Effector memory CD8-positive, alpha-beta T cell (primary cell): ENCODE data around the gene PROP1.
A peak's percentile ranks its signal among the peaks of the same experiment; 100 is the strongest.
"Not testable (repeated sequence)": the region's sequence is repeated elsewhere in the genome, so short reads cannot be mapped to it uniquely, and the experiment has no call there.

Experiments
- ATAC-seq: fragments of 150-1000 bp; cut with Tn5 transposase; replicated peaks from 2 replicates; pipeline ENCODE4 v1.10.0; 2021; ENCODE audit warnings: mild to moderate bottlenecking, moderate library complexity
- DNase-seq, 3 experiments: peaks; one replicate each; pipeline ENCODE4 v3.0.0; 2021
- H3K27ac Mint-ChIP-seq, 2 donors: one replicate each; pipeline ENCODE4 v1.8.0; 2022; ENCODE audit warnings: mild to moderate bottlenecking in 2 of 2, mixed read lengths in 2 of 2, moderate library complexity in 2 of 2
- H3K27me3 Mint-ChIP-seq, 2 donors: one replicate each; pipeline ENCODE4 v1.8.0; 2022; ENCODE audit warnings: mixed read lengths in 2 of 2
- H3K36me3 Mint-ChIP-seq: one replicate; pipeline ENCODE4 v1.8.0; 2022; ENCODE audit warnings: mild to moderate bottlenecking, moderate library complexity, mixed read lengths; ENCODE audit not compliant: insufficient read depth
- H3K4me1 Mint-ChIP-seq, 2 donors: one replicate each; pipeline ENCODE4 v1.8.0; 2022; ENCODE audit warnings: low read depth in 2 of 2, mixed read lengths in 2 of 2
- H3K4me3 Mint-ChIP-seq, 2 donors: one replicate each; pipeline ENCODE4 v1.8.0; 2022; ENCODE audit warnings: mild to moderate bottlenecking in 2 of 2, mixed read lengths in 2 of 2, moderate library complexity in 2 of 2
- H3K9me3 Mint-ChIP-seq, 2 donors: one replicate each; pipeline ENCODE4 v1.8.0; 2022; ENCODE audit warnings: mixed read lengths in 2 of 2

PROP1 gene

GRCh38 chr5:177992466-177992865 lies 3.6 kb downstream of the PROP1 start:
- H3K27me3 Mint-ChIP-seq, result peaks cover 43 to 47% of the 10 kb centered on the region in 2 donors
- H3K4me3 Mint-ChIP-seq, result no peak overlapping the region
- no peak overlapping the region for H3K27ac Mint-ChIP-seq
- ATAC-seq, result no peak
- no peak for DNase-seq
- H3K9me3 Mint-ChIP-seq, result no peaks in the 10 kb centered on the region
- no peaks in the 10 kb centered on the region for H3K36me3 Mint-ChIP-seq
- no peaks in the 10 kb centered on the region for H3K4me1 Mint-ChIP-seq

- ATAC-seq, result no peak
- H3K9me3 Mint-ChIP-seq, result no peaks in the 10 kb centered on the region
- H3K4me1 Mint-ChIP-seq, result no peaks in the 10 kb centered on the region
- no peak overlapping the region for H3K4me3 Mint-ChIP-seq
- peaks cover 43 to 81% of the 10 kb centered on the region in 2 donors for H3K27me3 Mint-ChIP-seq
- H3K27ac Mint-ChIP-seq, result no peak overlapping the region
- no peak for DNase-seq
- H3K36me3 Mint-ChIP-seq, result no peaks in the 10 kb centered on the region
Measured at GRCh38 chr5:177988989-177989625, 6.9 kb downstream of the PROP1 start.

- no peaks in the 10 kb centered on the region for H3K4me1 Mint-ChIP-seq
- no peaks in the 10 kb centered on the region for H3K9me3 Mint-ChIP-seq
- H3K36me3 Mint-ChIP-seq, result no peaks in the 10 kb centered on the region
- peaks cover 51 to 89% of the 10 kb centered on the region in 2 donors for H3K27me3 Mint-ChIP-seq
- no peak for ATAC-seq
- DNase-seq, result no peak
- no peak overlapping the region for H3K27ac Mint-ChIP-seq
- no peak overlapping the region for H3K4me3 Mint-ChIP-seq
Measured at GRCh38 chr5:177987326-177987725, 8.7 kb downstream of the PROP1 start.

GRCh38 chr5:177985430-177986040 lies 10.5 kb downstream of the PROP1 start:
- Mint-ChIP-seq H3K36me3 (no peaks in the 10 kb centered on the region), H3K4me1 (no peaks in the 10 kb centered on the region), H3K27me3 (peaks cover 58 to 89% of the 10 kb centered on the region in 2 donors), H3K4me3 (peak overlapping the region in 1 of 2 donors; percentile 38), H3K27ac (no peak overlapping the region), H3K9me3 (no peaks in the 10 kb centered on the region)
- DNase-seq (no peak), ATAC-seq (no peak)

GRCh38 chr5:177984584-177985206 lies 11.3 kb downstream of the PROP1 start:
- Mint-ChIP-seq H3K4me3 (peak overlapping the region in 1 of 2 donors; percentile 38), H3K9me3 (no peaks in the 10 kb centered on the region), H3K27ac (no peak overlapping the region), H3K36me3 (no peaks in the 10 kb centered on the region), H3K27me3 (peaks cover 56 to 83% of the 10 kb centered on the region in 2 donors), H3K4me1 (no peaks in the 10 kb centered on the region)
- DNase-seq (no peak), ATAC-seq (no peak)

GRCh38 chr5:177983763-177984583 lies 12.1 kb downstream of the PROP1 start:
- no peak for ATAC-seq

GRCh38 chr5:177982956-177983355 lies 13.1 kb downstream of the PROP1 start:
- Mint-ChIP-seq H3K27ac (no peak overlapping the region), H3K27me3 (peaks cover 47 to 74% of the 10 kb centered on the region in 2 donors), H3K4me1 (no peaks in the 10 kb centered on the region), H3K9me3 (no peaks in the 10 kb centered on the region), H3K4me3 (no peak overlapping the region), H3K36me3 (no peaks in the 10 kb centered on the region)
- no peak for DNase-seq
- ATAC-seq, result no peak

More at GRCh38 chr5:177983763-177984583, 12.1 kb downstream of the PROP1 start:
- H3K4me3 Mint-ChIP-seq, result no peak overlapping the region
- H3K27ac Mint-ChIP-seq, result no peak overlapping the region
- H3K9me3 Mint-ChIP-seq, result no peaks in the 10 kb centered on the region
- peaks cover 49 to 76% of the 10 kb centered on the region in 2 donors for H3K27me3 Mint-ChIP-seq
- no peaks in the 10 kb centered on the region for H3K36me3 Mint-ChIP-seq
- H3K4me1 Mint-ChIP-seq, result no peaks in the 10 kb centered on the region
- DNase-seq, result no peak

GRCh38 chr5:177982072-177982727 lies 13.8 kb downstream of the PROP1 start:
- ATAC-seq (no peak), DNase-seq (no peak)
- Mint-ChIP-seq H3K27ac (no peak overlapping the region), H3K9me3 (no peaks in the 10 kb centered on the region), H3K27me3 (peaks cover 41 to 66% of the 10 kb centered on the region in 2 donors), H3K4me1 (no peaks in the 10 kb centered on the region), H3K36me3 (no peaks in the 10 kb centered on the region), H3K4me3 (no peak overlapping the region)

GRCh38 chr5:177981296-177982071 lies 14.6 kb downstream of the PROP1 start:
- no peaks in the 10 kb centered on the region for H3K4me1 Mint-ChIP-seq
- peaks cover 38 to 59% of the 10 kb centered on the region in 2 donors for H3K27me3 Mint-ChIP-seq
- no peaks in the 10 kb centered on the region for H3K9me3 Mint-ChIP-seq
- H3K4me3 Mint-ChIP-seq, result no peak overlapping the region
- H3K36me3 Mint-ChIP-seq, result no peaks in the 10 kb centered on the region
- ATAC-seq, result no peak
- no peak for DNase-seq
- H3K27ac Mint-ChIP-seq, result no peak overlapping the region

- Mint-ChIP-seq H3K27ac (no peak overlapping the region), H3K4me3 (no peak overlapping the region), H3K36me3 (no peaks in the 10 kb centered on the region), H3K4me1 (no peaks in the 10 kb centered on the region), H3K27me3 (peaks cover 30 to 55% of the 10 kb centered on the region in 2 donors), H3K9me3 (no peaks in the 10 kb centered on the region)
- ATAC-seq (no peak), DNase-seq (no peak)
Measured at GRCh38 chr5:177980743-177981151, 15.3 kb downstream of the PROP1 start.

- H3K9me3 Mint-ChIP-seq, DNase-seq, ATAC-seq, H3K36me3 Mint-ChIP-seq, H3K4me3 Mint-ChIP-seq, H3K27ac Mint-ChIP-seq, H3K4me1 Mint-ChIP-seq: not testable (repeated sequence)
- peaks cover 13 to 32% of the 10 kb centered on the region in 2 donors for H3K27me3 Mint-ChIP-seq
Measured at GRCh38 chr5:177977600-177977999, 18.4 kb downstream of the PROP1 start.

- ATAC-seq (no peak), DNase-seq (no peak)
- Mint-ChIP-seq H3K27me3 (peaks cover 6 to 23% of the 10 kb centered on the region in 2 donors), H3K36me3 (no peaks in the 10 kb centered on the region), H3K4me1 (peaks cover 0 to 2% of the 10 kb centered on the region in 2 donors), H3K9me3 (no peaks in the 10 kb centered on the region), H3K4me3 (no peak overlapping the region), H3K27ac (no peak overlapping the region)
Measured at GRCh38 chr5:177973066-177973635, 22.9 kb downstream of the PROP1 start.
